Esophagus squamous epithelium (tissue), 4 donors: Measurements from ENCODE around the gene MYO19.

Experiments used
- CTCF ChIP-seq, 6 experiments: fragments of 450-650 bp in 4 of 6; fragments of 200-600 bp in 2 of 6; sonication (generic) in 2 of 6; IDR thresholded peaks; one replicate each; pipeline ENCODE4 v1.5.1; 2016 to 2019; ENCODE audit warnings: antibody characterized with exemption in 6 of 6, mild to moderate bottlenecking in 4 of 6, moderate library complexity in 4 of 6
- POLR2A ChIP-seq, 4 donors: fragments of 450-650 bp; IDR thresholded peaks; one replicate each; pipeline ENCODE4 v1.6.1; 2017; ENCODE audit warnings: antibody characterized with exemption in 4 of 4, mild to moderate bottlenecking in 4 of 4, moderate library complexity in 3 of 4

DNA sequence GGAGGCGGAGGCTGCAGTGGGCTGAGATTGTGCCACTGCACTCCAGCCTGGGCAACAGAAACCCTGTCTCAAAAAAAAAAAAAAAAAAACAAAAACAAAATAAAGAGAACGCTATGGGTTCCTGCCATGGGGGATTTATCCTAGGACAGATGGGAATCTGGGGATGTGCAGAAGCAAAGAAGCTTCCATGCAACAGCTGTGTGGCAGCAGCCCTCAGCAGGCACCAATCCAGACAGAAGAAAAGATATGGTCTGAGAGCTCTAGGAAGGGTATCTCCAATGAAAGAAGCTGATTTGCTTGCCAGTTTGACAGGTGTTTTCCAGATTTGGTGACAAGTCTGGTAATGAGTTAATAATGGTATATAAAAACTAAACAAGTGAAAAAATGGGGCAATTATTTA is 11.6 kb downstream of the MYO19 start:
- TF ChIP-seq CTCF (IDR thresholded peaks at IDR 0.05) (no peak), POLR2A (IDR thresholded peaks at IDR 0.05) (no peak)
